GM18520 (cell line): ENCODE data around the gene KDM4C.
A peak's percentile ranks its signal among the peaks of the same experiment; 100 is the strongest.

Source experiments
- ATAC-seq: cut with Tn5 transposase; IDR thresholded peaks from one replicate; pipeline ENCODE4 v1.9.1; 2021; ENCODE audit not compliant: unreplicated experiment

The KDM4C gene

GRCh38 chr9:7089406-7090193 is 331.8 kb downstream of the KDM4C start:
- no peak for ATAC-seq

- no peak for ATAC-seq
These were observed 335.3 kb downstream of the KDM4C start for GRCh38 chr9:7093040-7093439.

GRCh38 chr9:7094052-7094451 is 336.3 kb downstream of the KDM4C start:
- no peak for ATAC-seq

GRCh38 chr9:7094576-7094975 is 336.8 kb downstream of the KDM4C start:
- ATAC-seq: no peak

- no peak for ATAC-seq
These were observed 337.3 kb downstream of the KDM4C start for GRCh38 chr9:7095058-7095457.

- ATAC-seq: no peak
These were observed 339.4 kb downstream of the KDM4C start for GRCh38 chr9:7097040-7097715.

- no peak for ATAC-seq
These were observed 340.3 kb downstream of the KDM4C start for GRCh38 chr9:7097785-7098752.

- no peak for ATAC-seq
These were observed 345.6 kb downstream of the KDM4C start for GRCh38 chr9:7103367-7103766.

- ATAC-seq: no peak
These were observed 346.0 kb downstream of the KDM4C start for GRCh38 chr9:7103771-7104170.

GRCh38 chr9:7104625-7105024 is 346.9 kb downstream of the KDM4C start:
- no peak for ATAC-seq

GRCh38 chr9:7105095-7105494 is 347.3 kb downstream of the KDM4C start:
- ATAC-seq: no peak

- ATAC-seq: no peak
These were observed 351.2 kb downstream of the KDM4C start for GRCh38 chr9:7108936-7109335.

- ATAC-seq: no peak
These were observed 353.6 kb downstream of the KDM4C start for GRCh38 chr9:7111413-7111812.

GRCh38 chr9:7115606-7116005 is 357.8 kb downstream of the KDM4C start:
- ATAC-seq: no peak

- peak; percentile 35 for ATAC-seq
These were observed 360.1 kb downstream of the KDM4C start for GRCh38 chr9:7117676-7118561.

GRCh38 chr9:7118633-7119032 is 360.9 kb downstream of the KDM4C start:
- ATAC-seq: peak; percentile 20

- ATAC-seq: no peak
These were observed 361.8 kb downstream of the KDM4C start for GRCh38 chr9:7119612-7120011.

- ATAC-seq: peak; percentile 74
These were observed 363.3 kb downstream of the KDM4C start for GRCh38 chr9:7121055-7121454.

- no peak for ATAC-seq
These were observed 363.9 kb downstream of the KDM4C start for GRCh38 chr9:7121664-7122063.

- no peak for ATAC-seq
These were observed 366.0 kb downstream of the KDM4C start for GRCh38 chr9:7123743-7124142.
